GM23248 (cell line): ENCODE measurements around the gene ATN1. TPM values are rescaled to one million over a fixed set of nuclear protein-coding genes. Genes with fewer than 3 reads are reported as not detected.

ENCODE experiments used
- DNase-seq: peaks from one replicate; pipeline ENCODE4 v3.0.0-alpha.2; 2015
- H2AFZ ChIP-seq: fragments of 200-600 bp; sonication (generic); 2 replicates; pipeline ENCODE4 v1.6.1; 2016; ENCODE audit warnings: antibody characterized with exemption
- H3F3A ChIP-seq: fragments of 200-600 bp; sonication (generic); 2 replicates; pipeline ENCODE4 v1.6.1; 2016; ENCODE audit warnings: mild to moderate bottlenecking, antibody characterized with exemption, mixed run types; ENCODE audit not compliant: insufficient read depth
- H3K27ac ChIP-seq: fragments of 200-600 bp; sonication (generic); 2 replicates; pipeline ENCODE4 v1.5.1; 2016; ENCODE audit warnings: mild to moderate bottlenecking
- H3K27me3 ChIP-seq: fragments of 200-600 bp; sonication (generic); replicated peaks from 2 replicates; pipeline ENCODE4 v1.6.1; 2016; ENCODE audit warnings: mild to moderate bottlenecking; ENCODE audit not compliant: insufficient read depth
- H3K36me3 ChIP-seq: fragments of 200-600 bp; sonication (generic); 2 replicates; pipeline ENCODE4 v1.6.1; 2016; ENCODE audit warnings: low read depth, mild to moderate bottlenecking
- H3K4me1 ChIP-seq: fragments of 200-600 bp; sonication (generic); 2 replicates; pipeline ENCODE4 v1.6.1; 2016; ENCODE audit warnings: mild to moderate bottlenecking; ENCODE audit not compliant: insufficient read depth
- H3K4me2 ChIP-seq: fragments of 200-600 bp; sonication (generic); one replicate; pipeline ENCODE4 v1.6.1; 2016; ENCODE audit warnings: mild to moderate bottlenecking; ENCODE audit not compliant: unreplicated experiment
- H3K4me3 ChIP-seq: fragments of 200-600 bp; sonication (generic); 2 replicates; pipeline ENCODE4 v1.5.1; 2016; ENCODE audit warnings: mild to moderate bottlenecking
- H3K79me2 ChIP-seq: fragments of 200-600 bp; sonication (generic); 2 replicates; pipeline ENCODE4 v1.6.1; 2016; ENCODE audit warnings: mild to moderate bottlenecking; ENCODE audit not compliant: insufficient read depth
- H3K9ac ChIP-seq: fragments of 200-600 bp; sonication (generic); 2 replicates; pipeline ENCODE4 v1.6.1; 2016; ENCODE audit warnings: mild to moderate bottlenecking
- H3K9me2 ChIP-seq: fragments of 200-600 bp; sonication (generic); 2 replicates; pipeline ENCODE4 v1.6.1; 2016; ENCODE audit warnings: mixed run types, mild to moderate bottlenecking, moderate library complexity; ENCODE audit not compliant: insufficient read depth
- H3K9me3 ChIP-seq: fragments of 200-600 bp; sonication (generic); one replicate; pipeline ENCODE4 v1.6.1; 2017; ENCODE audit warnings: low read depth
- H4K20me1 ChIP-seq: fragments of 200-600 bp; sonication (generic); 2 replicates; pipeline ENCODE4 v1.6.0; 2016; ENCODE audit not compliant: insufficient read depth
- EZH2 ChIP-seq: fragments of 200-600 bp; sonication (generic); IDR thresholded peaks from 2 replicates; pipeline ENCODE4 v1.6.1; 2018; ENCODE audit warnings: antibody characterized with exemption, mild to moderate bottlenecking; ENCODE audit not compliant: insufficient read depth, poor library complexity, severe bottlenecking
- EZH2phosphoT487 ChIP-seq: fragments of 200-600 bp; sonication (generic); IDR thresholded peaks from 2 replicates; pipeline ENCODE4 v1.6.1; 2018; ENCODE audit warnings: antibody characterized with exemption, moderate library complexity, mild to moderate bottlenecking, low read depth; ENCODE audit not compliant: insufficient read depth
- WGBS, 2 experiments: methylation state at CpG; one replicate each; pipeline ENCODE4 v1.1.6; 2015 to 2017; ENCODE audit warnings: low lambda C conversion rate in 2 of 2, low coverage in 1 of 2; ENCODE audit errors: missing lambda C conversion rate in 2 of 2; 5-methylcytosine and 5-hydroxymethylcytosine counted together
- in situ Hi-C: fragments of 300-500 bp; cut with MboI; formaldehyde crosslinking; loops from 2 replicates; pipeline ENCODE4 v1.15.0; 2020
- polyA plus RNA-seq: library from polyadenylated mRNA; unstranded; fragments of >200 nt; fragmentation: Nextera tagmentation; extraction: Ambion mirVana; gene quantifications from 2 replicates; pipeline ENCODE4 v1.2.1, GENCODE V29; 2016
- total RNA-seq: library from RNA; depleted of rRNA; stranded (reverse); fragments of >200 nt; shearing (Covaris generic); gene quantifications from 2 replicates; pipeline ENCODE4 v1.2.3, GENCODE V29; 2014

Gene ATN1
- total and polyA plus RNA-seq, 2 experiments from 2014 or later, result 6.5 to 14.7 TPM

- Histone ChIP-seq H4K20me1 (no peaks in the 10 kb centered on the region), H3F3A (peaks cover 35% of the 10 kb centered on the region), H3K9me2 (no peaks in the 10 kb centered on the region), H3K9ac (0 out of 2 replicates have a peak overlapping the region, but pooled peaks have one; percentile 91), H3K4me3 (no peak overlapping the region), H3K9me3 (no peaks in the 10 kb centered on the region), H3K79me2 (peaks cover 18% of the 10 kb centered on the region), H3K27ac (no peak overlapping the region), H3K27me3 (no peaks in the 10 kb centered on the region), H3K4me2 (no peak overlapping the region), H3K4me1 (peaks cover 29% of the 10 kb centered on the region), H3K36me3 (no peaks in the 10 kb centered on the region), H2AFZ (peak overlapping the region; percentile 14; the same call in 1 of the 2 replicates)
- TF ChIP-seq EZH2 (no peak), EZH2phosphoT487 (no peak)
- in situ Hi-C loops, result no loop called here
- WGBS, 2 experiments, result 40 to 42% methylated on average over 6 of the region's 6 CpGs
- no peak for DNase-seq
Measured at GRCh38 chr12:6923851-6924250, 3.9 kb upstream of the ATN1 start.

- H3F3A ChIP-seq, result peaks cover 35% of the 10 kb centered on the region
- WGBS, 2 experiments, result 0% methylated on average over 1 of the region's 1 CpG; no CpG with 5 or more reads in 1 of the 2 experiments
- H2AFZ ChIP-seq, result peak overlapping the region; percentile 86
- in situ Hi-C loops, result no loop called here
- H3K36me3 ChIP-seq, result no peaks in the 10 kb centered on the region
- no peaks in the 10 kb centered on the region for H3K9me3 ChIP-seq
- no peak for DNase-seq
- peaks cover 37% of the 10 kb centered on the region for H3K4me1 ChIP-seq
- no peaks in the 10 kb centered on the region for H3K9me2 ChIP-seq
- no peak for TF ChIP-seq EZH2phosphoT487
- no peak for TF ChIP-seq EZH2
- H3K4me2 ChIP-seq, result peak overlapping the region; percentile 99
- H4K20me1 ChIP-seq, result no peaks in the 10 kb centered on the region
- peak overlapping the region; percentile 58; the same call in 1 of the 2 replicates for H3K4me3 ChIP-seq
- H3K79me2 ChIP-seq, result peaks cover 31% of the 10 kb centered on the region
- peak overlapping the region; percentile 91 for H3K9ac ChIP-seq
- H3K27ac ChIP-seq, result peak overlapping the region; percentile 85
- no peaks in the 10 kb centered on the region for H3K27me3 ChIP-seq
Measured at GRCh38 chr12:6925239-6925539, 2.6 kb upstream of the ATN1 start.

GRCh38 chr12:6925540-6926279, 2.0 kb upstream of the ATN1 start:
- Histone ChIP-seq H3F3A (peaks cover 35% of the 10 kb centered on the region), H3K4me3 (peak overlapping the region; percentile 93), H3K9me2 (no peaks in the 10 kb centered on the region), H3K4me2 (peak overlapping the region; percentile 99), H4K20me1 (0 out of 2 replicates have a peak, but pooled peaks cover under 1% of the 10 kb centered on the region), H3K4me1 (peaks cover 40% of the 10 kb centered on the region), H3K9ac (peak overlapping the region; percentile 91), H3K9me3 (no peaks in the 10 kb centered on the region), H3K36me3 (no peaks in the 10 kb centered on the region), H3K27ac (peak overlapping the region; percentile 85), H3K79me2 (peaks cover 36% of the 10 kb centered on the region), H3K27me3 (no peaks in the 10 kb centered on the region), H2AFZ (peak overlapping the region; percentile 86)
- peak; percentile 92 for DNase-seq
- WGBS, 2 experiments, result 1 to 5% methylated on average over 8 of the region's 8 CpGs
- in situ Hi-C loops, result no loop called here
- TF ChIP-seq EZH2phosphoT487 (no peak), EZH2 (no peak)

GRCh38 chr12:6928022-6928702, 403 bp downstream of the ATN1 start:
- H3K9ac ChIP-seq, result peak overlapping the region; percentile 96
- H3K4me1 ChIP-seq, result peaks cover 44% of the 10 kb centered on the region
- in situ Hi-C loops, result no loop called here
- H3K4me2 ChIP-seq, result peak overlapping the region; percentile 95
- H2AFZ ChIP-seq, result 0 out of 2 replicates have a peak overlapping the region, but pooled peaks have one; percentile 34
- peak overlapping the region; percentile 99 for H3K4me3 ChIP-seq
- WGBS, 2 experiments, result 0 to 1% methylated on average over 2 to 49 of the region's 79 CpGs
- peaks cover 52% of the 10 kb centered on the region for H3F3A ChIP-seq
- no peaks in the 10 kb centered on the region for H3K9me2 ChIP-seq
- H3K27ac ChIP-seq, result peak overlapping the region; percentile 56
- peaks cover 10% of the 10 kb centered on the region; the same call in 1 of the 2 replicates for H4K20me1 ChIP-seq
- H3K27me3 ChIP-seq, result no peaks in the 10 kb centered on the region
- H3K79me2 ChIP-seq, result peaks cover 61% of the 10 kb centered on the region
- H3K9me3 ChIP-seq, result no peaks in the 10 kb centered on the region
- TF ChIP-seq EZH2phosphoT487 (no peak), EZH2 (no peak)
- H3K36me3 ChIP-seq, result 0 out of 2 replicates have a peak, but pooled peaks cover 6% of the 10 kb centered on the region
- peak; percentile 48 for DNase-seq
